Keratinocyte (primary cell): ENCODE data around the gene TXN2. TPM values are rescaled to one million over a fixed set of nuclear protein-coding genes. Genes with fewer than 3 reads are reported as not detected.

ENCODE experiments used
- DNase-seq: peaks from one replicate; pipeline ENCODE4 v3.0.0-alpha.2; 2011; ENCODE audit warnings: low read depth, missing footprints, low spot score
- FAIRE-seq: peaks from 2 replicates; lab custom pipeline; 2011; peaks lifted over from hg19 to GRCh38; lab: Jason Lieb, UNC
- H2AFZ ChIP-seq: 2 replicates; pipeline ENCODE4 v1.6.0; 2012; ENCODE audit warnings: low read length, control low read depth, inconsistent platforms; ENCODE audit not compliant: control insufficient read depth
- H3K27ac ChIP-seq: 2 replicates; pipeline ENCODE4 v1.5.1; 2011; ENCODE audit warnings: low read length; ENCODE audit not compliant: control insufficient read depth, insufficient read depth
- H3K27me3 ChIP-seq: 3 replicates; pipeline ENCODE4 v1.6.0; 2011; ENCODE audit warnings: low read length; ENCODE audit not compliant: control insufficient read depth, insufficient read depth; ENCODE audit errors: extremely low read depth
- H3K36me3 ChIP-seq, 2 experiments: 2 replicates in 1 of 2; 3 replicates in 1 of 2; pipeline ENCODE4 v1.5.1; 2011; ENCODE audit warnings: low read length in 2 of 2, mild to moderate bottlenecking in 1 of 2; ENCODE audit not compliant: control insufficient read depth in 2 of 2, insufficient read depth in 2 of 2; ENCODE audit errors: extremely low read depth in 1 of 2
- H3K4me1 ChIP-seq: 3 replicates; pipeline ENCODE4 v1.5.1; 2011; ENCODE audit warnings: low read length; ENCODE audit not compliant: control insufficient read depth, insufficient read depth; ENCODE audit errors: extremely low read depth
- H3K4me2 ChIP-seq: 3 replicates; pipeline ENCODE4 v1.6.0; 2011; ENCODE audit warnings: low read depth, low read length; ENCODE audit not compliant: control insufficient read depth, insufficient read depth; ENCODE audit errors: extremely low read depth
- H3K4me3 ChIP-seq, 3 experiments: fragments of 200-600 bp in 1 of 3; sonication (generic) in 1 of 3; 2 replicates in 2 of 3; 3 replicates in 1 of 3; pipeline ENCODE4 v1.5.1; 2011 to 2016; ENCODE audit warnings: low read length in 3 of 3, mild to moderate bottlenecking in 3 of 3, control low read depth in 2 of 3, inconsistent platforms in 1 of 3, low read depth in 1 of 3, mixed read lengths in 1 of 3, mixed run types in 1 of 3, moderate library complexity in 1 of 3; ENCODE audit not compliant: control insufficient read depth in 2 of 3, insufficient read depth in 2 of 3; ENCODE audit errors: extremely low read depth in 1 of 3
- H3K79me2 ChIP-seq: 2 replicates; pipeline ENCODE4 v1.6.0; 2012; ENCODE audit warnings: low read length; ENCODE audit not compliant: control insufficient read depth, insufficient read depth
- H3K9ac ChIP-seq: 3 replicates; pipeline ENCODE4 v1.6.0; 2011; ENCODE audit warnings: low read length; ENCODE audit not compliant: control insufficient read depth, insufficient read depth; ENCODE audit errors: extremely low read depth
- H3K9me1 ChIP-seq: 3 replicates; pipeline ENCODE4 v1.6.0; 2011; ENCODE audit warnings: low read length; ENCODE audit not compliant: control insufficient read depth, insufficient read depth; ENCODE audit errors: extremely low read depth
- H3K9me3 ChIP-seq: 2 replicates; pipeline ENCODE4 v1.5.1; 2012; ENCODE audit warnings: low read depth, low read length; ENCODE audit not compliant: control insufficient read depth
- H4K20me1 ChIP-seq: 3 replicates; pipeline ENCODE4 v1.6.0; 2011; ENCODE audit warnings: low read length; ENCODE audit not compliant: control insufficient read depth, insufficient read depth; ENCODE audit errors: extremely low read depth
- CTCF ChIP-seq, 3 experiments: IDR thresholded peaks in 1 of 3; conservative IDR thresholded peaks in 1 of 3; optimal IDR thresholded peaks in 1 of 3; 2 replicates in 2 of 3; 3 replicates in 1 of 3; pipeline versions ENCODE3 to v1.5.1; 2011; ENCODE audit warnings: low read length in 3 of 3, mild to moderate bottlenecking in 3 of 3, moderate library complexity in 2 of 3, control low read depth in 1 of 3, inconsistent platforms in 1 of 3; ENCODE audit not compliant: insufficient read depth in 2 of 3; ENCODE audit errors: extremely low read depth in 1 of 3
- EZH2 ChIP-seq: IDR thresholded peaks from one replicate; pipeline ENCODE4 v1.6.1; 2012; ENCODE audit warnings: inconsistent platforms, mild to moderate bottlenecking, low read length, moderate library complexity
- dilution Hi-C: fragments of 300-500 bp; cut with MboI; formaldehyde crosslinking; loops from one replicate; pipeline ENCODE4 v1.7.0; 2020; ENCODE audit warnings: low sequenced_read_pairs; ENCODE audit not compliant: extremely low pct_ligation_motif_present
- polyA plus RNA-seq, 5 experiments: library from polyadenylated mRNA; depleted of rRNA in 3 of 5; stranded (reverse) in 3 of 5; stranded (forward) in 1 of 5; unstranded in 1 of 5; fragments of >200 nt; gene quantifications; 1 replicate in 1 of 5; 2 replicates in 3 of 5; 3 replicates in 1 of 5; pipeline versions ENCODE4 v1.2.1 to v1.2.3, GENCODE V29; 2011 to 2012; ENCODE audit warnings: missing spikeins in 2 of 5, low read depth in 1 of 5, low replicate concordance in 1 of 5

The TXN2 gene
- polyA plus RNA-seq, 1 donor (not counting 4 experiments of a cell fraction or from before 2014, with no cell fraction given), result 95.9 TPM

- Histone ChIP-seq H3K4me1 (peaks cover 25% of the 10 kb centered on the region), H3K4me3 (no peak overlapping the region), H3K36me3 (no peaks in the 10 kb centered on the region), H2AFZ (no peak overlapping the region), H3K9me3 (no peaks in the 10 kb centered on the region), H3K79me2 (no peaks in the 10 kb centered on the region), H3K9ac (no peak overlapping the region), H3K9me1 (no peaks in the 10 kb centered on the region), H3K27ac (no peak overlapping the region), H3K27me3 (no peaks in the 10 kb centered on the region), H4K20me1 (no peaks in the 10 kb centered on the region), H3K4me2 (peak overlapping the region; percentile 1)
- no peak for FAIRE-seq
- DNase-seq, result no peak
- dilution Hi-C loops, result no loop called here
- TF ChIP-seq CTCF (optimal IDR thresholded peaks at IDR 0.05 in 1 of 3, IDR thresholded peaks at IDR 0.05 in 1 of 3, conservative IDR thresholded peaks at IDR 0.05 in 1 of 3; ENCODE audit: extremely low read depth in 1 of 3, insufficient read depth in 2 of 3, low read length in 3 of 3) (no peak), EZH2 (no peak)
Observed at GRCh38 chr22:36442506-36443197, 38.8 kb downstream of the TXN2 start.

GRCh38 chr22:36440429-36441002, 40.9 kb downstream of the TXN2 start:
- no peak overlapping the region for H2AFZ ChIP-seq
- H3K27ac ChIP-seq, result no peak overlapping the region
- no peak overlapping the region for H3K9ac ChIP-seq
- H3K4me1 ChIP-seq, result peaks cover 38% of the 10 kb centered on the region
- no peaks in the 10 kb centered on the region for H3K27me3 ChIP-seq
- no peak for DNase-seq
- TF ChIP-seq EZH2, result no peak
- no peak for TF ChIP-seq CTCF (optimal IDR thresholded peaks at IDR 0.05 in 1 of 3, IDR thresholded peaks at IDR 0.05 in 1 of 3, conservative IDR thresholded peaks at IDR 0.05 in 1 of 3; ENCODE audit: extremely low read depth in 1 of 3, insufficient read depth in 2 of 3, low read length in 3 of 3)
- no peaks in the 10 kb centered on the region for H3K9me1 ChIP-seq
- no peak overlapping the region for H3K4me2 ChIP-seq
- no peak overlapping the region for H3K4me3 ChIP-seq
- no peak for FAIRE-seq
- dilution Hi-C loops, result no loop called here
- no peaks in the 10 kb centered on the region for H4K20me1 ChIP-seq
- no peaks in the 10 kb centered on the region for H3K9me3 ChIP-seq
- no peaks in the 10 kb centered on the region for H3K79me2 ChIP-seq
- no peaks in the 10 kb centered on the region for H3K36me3 ChIP-seq
